ENCODE measurements around the gene NFASC.

- TF ChIP-seq, protein P1, sequence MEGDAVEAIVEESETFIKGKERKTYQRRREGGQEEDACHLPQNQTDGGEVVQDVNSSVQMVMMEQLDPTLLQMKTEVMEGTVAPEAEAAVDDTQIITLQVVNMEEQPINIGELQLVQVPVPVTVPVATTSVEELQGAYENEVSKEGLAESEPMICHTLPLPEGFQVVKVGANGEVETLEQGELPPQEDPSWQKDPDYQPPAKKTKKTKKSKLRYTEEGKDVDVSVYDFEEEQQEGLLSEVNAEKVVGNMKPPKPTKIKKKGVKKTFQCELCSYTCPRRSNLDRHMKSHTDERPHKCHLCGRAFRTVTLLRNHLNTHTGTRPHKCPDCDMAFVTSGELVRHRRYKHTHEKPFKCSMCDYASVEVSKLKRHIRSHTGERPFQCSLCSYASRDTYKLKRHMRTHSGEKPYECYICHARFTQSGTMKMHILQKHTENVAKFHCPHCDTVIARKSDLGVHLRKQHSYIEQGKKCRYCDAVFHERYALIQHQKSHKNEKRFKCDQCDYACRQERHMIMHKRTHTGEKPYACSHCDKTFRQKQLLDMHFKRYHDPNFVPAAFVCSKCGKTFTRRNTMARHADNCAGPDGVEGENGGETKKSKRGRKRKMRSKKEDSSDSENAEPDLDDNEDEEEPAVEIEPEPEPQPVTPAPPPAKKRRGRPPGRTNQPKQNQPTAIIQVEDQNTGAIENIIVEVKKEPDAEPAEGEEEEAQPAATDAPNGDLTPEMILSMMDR (IDR thresholded peaks at IDR 0.05): no peak
- TF ChIP-seq POLR2A (IDR thresholded peaks at IDR 0.05): no peak
These were observed 79.8 kb downstream of the NFASC start for GRCh38 chr1:204950353-204951001.
